Effector memory CD4-positive, alpha-beta T cell (primary cell): Measurements from ENCODE around the gene RPAP2.

Experiments
- DNase-seq, 3 donors: peaks; one replicate each; pipeline ENCODE4 v3.0.0-alpha.2; 2020
- H3K27ac ChIP-seq: 2 replicates; pipeline ENCODE4 v1.7.0; 2013; ENCODE audit warnings: mild to moderate bottlenecking, low read length, moderate library complexity; ENCODE audit not compliant: insufficient read depth, poor library complexity, severe bottlenecking
- H3K27me3 ChIP-seq: replicated peaks from 2 replicates; pipeline ENCODE4 v1.7.0; 2013; ENCODE audit warnings: mild to moderate bottlenecking, low read length; ENCODE audit not compliant: insufficient read depth, control insufficient read depth, poor library complexity, severe bottlenecking
- H3K36me3 ChIP-seq: 2 replicates; pipeline ENCODE4 v1.7.0; 2013; ENCODE audit warnings: mild to moderate bottlenecking, low read length, moderate library complexity; ENCODE audit not compliant: control insufficient read depth, insufficient read depth
- H3K4me1 ChIP-seq: 2 replicates; pipeline ENCODE4 v1.7.0; 2013; ENCODE audit warnings: low read length, mild to moderate bottlenecking; ENCODE audit not compliant: control insufficient read depth, insufficient read depth, poor library complexity, severe bottlenecking
- H3K4me3 ChIP-seq: 2 replicates; pipeline ENCODE4 v1.7.0; 2013; ENCODE audit warnings: low read length, low read depth, mild to moderate bottlenecking; ENCODE audit not compliant: insufficient read depth, poor library complexity, severe bottlenecking
- H3K9me3 ChIP-seq: 2 replicates; pipeline ENCODE4 v1.7.0; 2013; ENCODE audit warnings: mild to moderate bottlenecking, low read length, moderate library complexity; ENCODE audit not compliant: control insufficient read depth

The RPAP2 gene

DNA sequence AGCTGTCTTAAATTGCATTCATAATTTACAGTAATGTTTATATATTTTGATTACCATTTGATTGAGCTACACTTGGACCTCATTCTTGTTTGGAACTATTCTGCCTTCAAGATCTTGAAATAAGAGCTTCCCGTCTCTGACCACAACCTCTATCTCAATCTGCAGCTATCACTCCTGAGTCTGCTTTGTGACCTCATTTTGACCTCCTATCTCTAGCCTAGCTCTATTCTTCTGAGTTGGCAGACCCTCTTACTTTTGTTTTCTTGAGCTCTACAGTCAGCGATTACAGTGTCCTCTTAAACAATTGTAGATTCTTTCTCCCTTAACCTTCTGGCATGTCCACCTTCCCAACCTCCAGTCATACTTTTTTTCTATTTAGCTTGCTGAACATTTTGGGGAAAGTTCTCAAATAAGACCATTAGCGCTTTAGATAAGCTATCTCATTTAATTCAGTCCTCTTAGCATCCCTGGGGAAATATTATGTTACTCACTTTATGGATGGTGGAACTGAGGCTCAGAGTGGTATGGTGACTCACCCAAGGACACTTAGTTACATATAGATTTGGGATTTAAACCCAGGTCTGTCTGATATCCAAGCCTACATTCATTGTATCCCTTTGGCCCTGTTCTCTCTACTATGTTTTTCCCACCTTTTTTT is 19.1 kb downstream of the RPAP2 start:
- H3K27me3 ChIP-seq, result no peaks in the 10 kb centered on the region
- peak overlapping the region; percentile 41 for H3K27ac ChIP-seq
- H3K36me3 ChIP-seq, result no peaks in the 10 kb centered on the region
- H3K9me3 ChIP-seq, result no peaks in the 10 kb centered on the region
- peaks cover 29% of the 10 kb centered on the region for H3K4me1 ChIP-seq
- no peak overlapping the region for H3K4me3 ChIP-seq
- DNase-seq, result no peak

DNA sequence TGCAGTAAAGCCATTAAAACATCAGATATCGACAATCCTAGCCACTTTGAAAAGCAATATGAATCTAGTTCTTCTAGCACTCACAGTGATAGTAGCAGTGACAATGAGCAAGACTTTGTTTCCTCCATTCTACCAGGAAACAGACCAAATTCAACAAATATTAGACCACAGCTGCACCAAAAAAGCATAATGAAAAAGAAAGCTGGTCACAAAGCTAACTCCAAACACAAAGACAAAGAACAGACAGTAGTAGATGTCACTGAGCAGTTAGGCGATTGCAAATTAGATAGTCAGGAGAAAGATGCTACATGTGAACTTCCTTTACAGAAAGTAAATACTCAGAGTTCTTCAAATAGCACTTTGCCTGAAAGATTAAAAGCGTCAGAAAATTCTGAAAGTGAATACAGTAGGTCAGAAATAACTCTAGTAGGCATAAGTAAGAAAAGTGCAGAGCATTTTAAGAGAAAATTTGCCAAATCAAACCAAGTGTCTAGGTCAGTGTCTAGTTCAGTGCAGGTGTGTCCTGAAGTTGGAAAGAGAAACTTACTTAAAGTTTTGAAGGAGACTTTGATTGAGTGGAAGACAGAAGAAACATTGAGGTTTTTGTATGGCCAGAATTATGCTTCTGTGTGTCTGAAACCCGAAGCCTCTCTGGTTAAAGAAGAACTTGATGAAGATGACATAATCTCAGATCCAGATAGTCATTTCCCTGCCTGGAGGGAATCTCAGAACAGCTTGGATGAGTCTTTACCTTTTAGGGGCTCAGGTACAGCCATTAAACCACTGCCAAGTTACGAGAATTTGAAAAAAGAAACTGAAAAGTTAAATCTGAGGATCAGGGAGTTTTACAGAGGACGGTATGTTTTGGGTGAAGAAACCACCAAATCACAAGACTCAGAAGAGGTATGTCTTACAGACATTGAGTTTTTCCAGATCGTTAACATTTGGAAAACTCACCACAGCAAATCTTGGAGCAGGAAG is 24.9 kb downstream of the RPAP2 start:
- Histone ChIP-seq H3K4me3 (no peak overlapping the region), H3K4me1 (peaks cover 4% of the 10 kb centered on the region), H3K9me3 (no peaks in the 10 kb centered on the region), H3K27me3 (no peaks in the 10 kb centered on the region), H3K27ac (peak overlapping the region; percentile 18), H3K36me3 (peaks cover 4% of the 10 kb centered on the region)
- no peak for DNase-seq

DNA sequence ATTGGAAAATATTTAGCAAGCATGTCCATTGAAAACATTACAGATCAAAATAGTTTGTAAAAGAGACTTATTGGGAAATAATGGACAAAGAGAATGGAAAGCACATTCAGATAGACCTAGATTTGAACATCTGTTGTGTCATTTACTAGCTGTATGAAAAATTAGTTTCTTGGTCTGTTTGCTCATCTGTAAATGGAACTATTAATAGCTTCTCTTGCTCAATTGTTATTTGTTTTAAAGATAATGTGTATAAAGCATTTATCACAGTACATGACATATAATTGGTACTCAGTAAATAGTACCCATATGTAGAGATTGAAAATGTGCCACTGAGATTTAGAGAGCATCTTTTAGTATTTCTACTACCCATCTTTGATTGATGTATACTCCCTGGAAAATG is 25.9 kb downstream of the RPAP2 start:
- H3K9me3 ChIP-seq, result no peaks in the 10 kb centered on the region
- H3K27me3 ChIP-seq, result no peaks in the 10 kb centered on the region
- H3K27ac ChIP-seq, result no peak overlapping the region
- peaks cover 4% of the 10 kb centered on the region for H3K36me3 ChIP-seq
- DNase-seq, result no peak
- no peak overlapping the region for H3K4me3 ChIP-seq
- H3K4me1 ChIP-seq, result no peaks in the 10 kb centered on the region

DNA sequence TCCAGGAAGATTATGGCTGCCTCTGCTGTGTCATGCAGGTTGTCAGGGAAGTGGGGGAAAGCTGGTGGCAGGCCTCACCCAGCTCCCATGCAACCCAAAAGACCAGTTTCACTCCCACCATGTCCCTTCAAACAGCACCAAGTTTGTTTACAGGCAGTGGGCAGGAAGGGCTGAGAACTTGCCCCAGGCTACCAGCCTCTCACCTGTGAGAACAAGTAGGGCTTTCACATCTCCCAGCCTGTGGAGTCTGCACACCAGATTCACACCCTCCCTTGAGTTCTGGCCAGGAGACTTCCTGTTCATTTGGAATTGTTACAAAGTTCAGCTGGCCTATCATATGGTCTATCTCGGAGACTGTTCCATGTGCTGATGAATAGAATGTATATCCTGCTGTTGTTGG is 27.8 kb downstream of the RPAP2 start:
- H3K27me3 ChIP-seq, result no peaks in the 10 kb centered on the region
- H3K36me3 ChIP-seq, result peaks cover 4% of the 10 kb centered on the region
- no peak for DNase-seq
- H3K9me3 ChIP-seq, result no peaks in the 10 kb centered on the region
- no peak overlapping the region for H3K4me3 ChIP-seq
- H3K4me1 ChIP-seq, result no peaks in the 10 kb centered on the region
- H3K27ac ChIP-seq, result no peak overlapping the region

DNA sequence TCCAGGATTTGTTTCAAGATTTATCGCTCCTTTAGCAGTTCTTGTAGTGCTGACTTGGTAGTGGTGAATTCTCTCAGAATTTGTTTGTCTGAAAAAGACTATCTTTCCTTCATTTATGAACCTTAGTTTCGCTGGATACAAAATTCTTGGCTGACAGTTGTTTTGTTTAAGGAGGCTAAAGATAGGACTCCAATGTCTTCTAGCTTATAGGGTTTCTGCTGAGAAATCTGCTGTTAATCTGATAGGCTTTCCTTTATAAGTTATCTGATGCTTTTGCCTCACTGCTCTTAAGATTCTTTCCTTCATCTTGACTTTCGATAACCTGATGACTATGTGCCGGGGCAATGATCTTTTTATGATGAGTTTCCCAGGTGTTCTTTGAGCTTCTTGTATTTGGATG is 28.9 kb downstream of the RPAP2 start:
- no peaks in the 10 kb centered on the region for H3K27me3 ChIP-seq
- H3K36me3 ChIP-seq, result peaks cover 4% of the 10 kb centered on the region
- DNase-seq, result no peak
- H3K27ac ChIP-seq, result no peak overlapping the region
- H3K9me3 ChIP-seq, result no peaks in the 10 kb centered on the region
- H3K4me1 ChIP-seq, result no peaks in the 10 kb centered on the region
- no peak overlapping the region for H3K4me3 ChIP-seq

DNA sequence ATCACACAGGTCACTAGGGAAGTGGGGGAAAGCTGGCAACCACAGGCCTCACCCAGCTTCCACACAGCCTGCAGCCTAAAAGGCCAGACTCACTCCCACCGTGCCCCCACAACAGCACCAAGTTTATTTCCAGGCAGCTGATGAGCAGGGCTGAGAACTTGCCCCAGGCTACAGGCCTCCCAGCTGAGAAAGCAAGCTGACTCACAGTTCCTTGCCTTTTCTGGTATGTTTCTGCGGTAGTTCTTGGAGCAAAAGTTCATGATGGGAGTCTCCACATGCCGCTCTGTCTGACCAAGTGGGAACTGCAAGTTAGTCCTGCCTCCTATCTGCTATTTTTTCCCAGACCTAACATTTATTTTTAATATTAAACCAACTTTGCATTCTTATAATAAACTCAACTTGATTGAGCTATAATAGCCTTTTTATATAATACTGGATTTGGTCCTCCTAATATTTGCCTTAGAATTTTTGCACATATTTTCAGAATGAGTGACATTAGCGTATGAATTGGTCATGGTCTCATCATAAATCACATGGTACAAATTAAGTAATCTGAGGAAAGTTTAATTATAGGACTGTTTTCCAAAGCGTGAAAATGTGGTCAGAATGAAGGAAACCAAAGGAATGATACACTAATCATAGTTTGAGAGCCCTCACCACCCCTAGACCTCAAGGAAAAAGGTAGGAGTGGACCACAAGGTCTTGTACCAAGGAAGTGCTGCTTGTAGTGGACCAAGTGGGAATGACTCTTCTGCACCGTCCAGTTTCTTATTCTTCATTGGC is 30.7 kb downstream of the RPAP2 start:
- H3K4me3 ChIP-seq, result no peak overlapping the region
- no peaks in the 10 kb centered on the region for H3K27me3 ChIP-seq
- no peaks in the 10 kb centered on the region for H3K9me3 ChIP-seq
- no peak for DNase-seq
- H3K36me3 ChIP-seq, result peaks cover 4% of the 10 kb centered on the region
- H3K4me1 ChIP-seq, result no peaks in the 10 kb centered on the region
- no peak overlapping the region for H3K27ac ChIP-seq

DNA sequence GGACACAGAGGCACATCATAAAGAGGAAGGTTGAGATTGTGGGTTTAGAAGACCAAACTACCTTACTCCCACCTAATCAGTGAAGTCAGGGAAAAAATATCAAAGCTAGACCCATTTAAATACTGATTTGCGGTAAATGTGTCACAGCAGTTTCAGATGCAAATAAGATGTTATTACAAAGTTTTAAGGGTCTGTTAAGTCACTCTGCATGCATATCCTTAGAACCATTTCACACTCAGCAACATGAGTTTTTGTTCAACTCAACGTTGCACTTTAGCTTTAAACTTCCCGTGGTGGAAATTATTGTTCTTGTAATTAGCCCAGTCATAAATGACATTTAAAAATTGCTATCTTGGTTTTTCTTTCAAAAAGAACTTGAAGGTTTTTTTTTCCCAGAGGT is 34.8 kb downstream of the RPAP2 start:
- Histone ChIP-seq H3K9me3 (no peaks in the 10 kb centered on the region), H3K4me1 (no peaks in the 10 kb centered on the region), H3K27ac (no peak overlapping the region), H3K4me3 (no peak overlapping the region), H3K36me3 (no peaks in the 10 kb centered on the region), H3K27me3 (no peaks in the 10 kb centered on the region)
- DNase-seq, result no peak

DNA sequence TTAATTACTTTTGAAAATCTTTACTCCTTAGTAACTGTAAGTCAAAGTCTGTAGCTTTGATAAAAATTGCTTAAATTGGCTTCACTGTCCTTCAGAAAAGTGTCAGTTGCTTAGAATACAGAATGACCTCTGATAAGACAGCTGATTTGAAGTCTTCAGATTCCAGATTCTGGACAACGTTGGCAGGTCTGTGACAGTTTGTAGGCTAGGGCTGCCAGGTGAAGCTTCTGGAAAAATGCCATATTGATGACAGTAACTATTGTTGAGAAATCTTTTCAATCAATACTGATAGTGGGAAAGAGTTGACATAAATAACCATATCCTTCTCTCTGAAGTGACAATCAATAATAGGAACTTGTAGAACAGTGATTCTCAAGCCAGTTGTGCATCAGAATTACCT is 41.3 kb downstream of the RPAP2 start:
- H3K27me3 ChIP-seq, result no peaks in the 10 kb centered on the region
- H3K27ac ChIP-seq, result no peak overlapping the region
- no peak for DNase-seq
- H3K9me3 ChIP-seq, result no peaks in the 10 kb centered on the region
- H3K36me3 ChIP-seq, result peaks cover 4% of the 10 kb centered on the region
- H3K4me1 ChIP-seq, result no peaks in the 10 kb centered on the region
- H3K4me3 ChIP-seq, result no peak overlapping the region

DNA sequence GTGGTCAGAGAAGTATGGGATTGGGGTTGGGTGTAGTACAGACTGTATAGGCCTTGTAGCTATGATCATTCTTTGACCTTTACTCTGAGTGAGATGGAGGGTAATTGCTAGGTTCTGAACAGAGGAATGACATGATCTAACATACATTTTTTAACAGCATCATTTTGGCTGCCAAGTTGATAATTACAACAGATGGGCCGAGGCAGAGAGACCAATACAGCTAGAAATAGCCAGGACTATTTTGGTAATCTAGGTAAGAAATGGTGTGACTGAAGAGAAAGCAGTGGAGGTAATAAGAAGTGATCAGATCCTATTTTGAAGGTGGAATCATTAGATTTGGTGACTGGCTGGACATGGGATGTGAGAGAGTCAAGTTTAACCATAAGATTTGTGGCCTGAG is 43.5 kb downstream of the RPAP2 start:
- Histone ChIP-seq H3K27me3 (no peaks in the 10 kb centered on the region), H3K27ac (no peak overlapping the region), H3K4me1 (no peaks in the 10 kb centered on the region), H3K4me3 (no peak overlapping the region), H3K36me3 (peaks cover 14% of the 10 kb centered on the region), H3K9me3 (no peaks in the 10 kb centered on the region)
- DNase-seq, result no peak
